Activated T-cell treated with anti-CD3 and anti-CD28 coated beads, Interleukin-2, amount 50 U/mL, for 24 hours (primary cell): ENCODE measurements around the gene ELOVL7.
"Not testable (repeated sequence)": the region's sequence is repeated elsewhere in the genome, so short reads cannot be mapped to it uniquely, and the experiment has no call there.

ENCODE experiments used
- DNase-seq: peaks from one replicate; pipeline ENCODE4 v3.0.0-alpha.2; 2020
- H3K27ac Mint-ChIP-seq: 2 replicates; pipeline ENCODE4 v1.8.0; 2020; ENCODE audit warnings: mild to moderate bottlenecking, mixed read lengths
- H3K27me3 Mint-ChIP-seq: 2 replicates; pipeline ENCODE4 v1.8.0; 2020; ENCODE audit warnings: mixed read lengths
- H3K36me3 Mint-ChIP-seq: 2 replicates; pipeline ENCODE4 v1.8.0; 2020; ENCODE audit warnings: low read depth, mixed read lengths
- H3K4me1 Mint-ChIP-seq: 2 replicates; pipeline ENCODE4 v1.8.0; 2020; ENCODE audit warnings: low read depth, mixed read lengths
- H3K4me3 Mint-ChIP-seq: 2 replicates; pipeline ENCODE4 v1.8.0; 2020; ENCODE audit warnings: mild to moderate bottlenecking, moderate library complexity, mixed read lengths
- H3K9me3 Mint-ChIP-seq: 2 replicates; pipeline ENCODE4 v1.8.0; 2020; ENCODE audit warnings: mixed read lengths

The ELOVL7 gene

GRCh38 chr5:60794691-60795090, 49.4 kb downstream of the ELOVL7 start:
- DNase-seq = no peak
- H3K27me3 Mint-ChIP-seq = peaks cover 6% of the 10 kb centered on the region
- H3K9me3 Mint-ChIP-seq = no peaks in the 10 kb centered on the region
- H3K36me3 Mint-ChIP-seq = no peaks in the 10 kb centered on the region
- no peaks in the 10 kb centered on the region for H3K4me1 Mint-ChIP-seq
- no peak overlapping the region for H3K27ac Mint-ChIP-seq
- H3K4me3 Mint-ChIP-seq = no peak overlapping the region

- DNase-seq = no peak
- Mint-ChIP-seq H3K27ac (no peak overlapping the region), H3K36me3 (no peaks in the 10 kb centered on the region), H3K4me3 (no peak overlapping the region), H3K27me3 (peaks cover 6% of the 10 kb centered on the region), H3K9me3 (no peaks in the 10 kb centered on the region), H3K4me1 (no peaks in the 10 kb centered on the region)
These were observed 51.6 kb downstream of the ELOVL7 start for GRCh38 chr5:60792438-60792837.

- no peaks in the 10 kb centered on the region for H3K36me3 Mint-ChIP-seq
- no peaks in the 10 kb centered on the region for H3K4me1 Mint-ChIP-seq
- H3K27ac Mint-ChIP-seq = no peak overlapping the region
- no peak overlapping the region for H3K4me3 Mint-ChIP-seq
- no peak for DNase-seq
- H3K27me3 Mint-ChIP-seq = peaks cover 3% of the 10 kb centered on the region
- H3K9me3 Mint-ChIP-seq = no peaks in the 10 kb centered on the region
These were observed 54.5 kb downstream of the ELOVL7 start for GRCh38 chr5:60789551-60789950.

- H3K27me3 Mint-ChIP-seq = peaks cover 3% of the 10 kb centered on the region
- no peaks in the 10 kb centered on the region for H3K9me3 Mint-ChIP-seq
- H3K4me3 Mint-ChIP-seq = no peak overlapping the region
- H3K4me1 Mint-ChIP-seq = no peaks in the 10 kb centered on the region
- no peaks in the 10 kb centered on the region for H3K36me3 Mint-ChIP-seq
- no peak overlapping the region for H3K27ac Mint-ChIP-seq
- DNase-seq = no peak
These were observed 55.1 kb downstream of the ELOVL7 start for GRCh38 chr5:60788863-60789513.

GRCh38 chr5:60779466-60779865, 64.6 kb downstream of the ELOVL7 start:
- Mint-ChIP-seq H3K9me3 (no peaks in the 10 kb centered on the region), H3K27ac (no peak overlapping the region), H3K36me3 (no peaks in the 10 kb centered on the region), H3K4me3 (no peak overlapping the region), H3K27me3 (peaks cover 10% of the 10 kb centered on the region), H3K4me1 (no peaks in the 10 kb centered on the region)
- DNase-seq = no peak

- H3K9me3 Mint-ChIP-seq = no peaks in the 10 kb centered on the region
- H3K4me1 Mint-ChIP-seq = no peaks in the 10 kb centered on the region
- no peak overlapping the region for H3K27ac Mint-ChIP-seq
- no peaks in the 10 kb centered on the region for H3K36me3 Mint-ChIP-seq
- no peak overlapping the region for H3K4me3 Mint-ChIP-seq
- peaks cover 16% of the 10 kb centered on the region for H3K27me3 Mint-ChIP-seq
- no peak for DNase-seq
These were observed 67.7 kb downstream of the ELOVL7 start for GRCh38 chr5:60776343-60776742.

GRCh38 chr5:60765019-60765709, 78.9 kb downstream of the ELOVL7 start:
- no peak overlapping the region for H3K27ac Mint-ChIP-seq
- H3K4me1 Mint-ChIP-seq = no peaks in the 10 kb centered on the region
- no peaks in the 10 kb centered on the region for H3K9me3 Mint-ChIP-seq
- H3K27me3 Mint-ChIP-seq = peaks cover 5% of the 10 kb centered on the region
- no peak overlapping the region for H3K4me3 Mint-ChIP-seq
- H3K36me3 Mint-ChIP-seq = no peaks in the 10 kb centered on the region
- DNase-seq = no peak

GRCh38 chr5:60763061-60763460, 81.0 kb downstream of the ELOVL7 start:
- Mint-ChIP-seq H3K9me3 (no peaks in the 10 kb centered on the region), H3K4me1 (no peaks in the 10 kb centered on the region), H3K4me3 (no peak overlapping the region), H3K27ac (no peak overlapping the region), H3K36me3 (no peaks in the 10 kb centered on the region), H3K27me3 (peaks cover 9% of the 10 kb centered on the region)
- DNase-seq = no peak

- no peaks in the 10 kb centered on the region for H3K4me1 Mint-ChIP-seq
- no peak overlapping the region for H3K4me3 Mint-ChIP-seq
- H3K27ac Mint-ChIP-seq = no peak overlapping the region
- peaks cover 2% of the 10 kb centered on the region for H3K27me3 Mint-ChIP-seq
- DNase-seq = no peak
- no peaks in the 10 kb centered on the region for H3K9me3 Mint-ChIP-seq
- no peaks in the 10 kb centered on the region for H3K36me3 Mint-ChIP-seq
These were observed 89.6 kb downstream of the ELOVL7 start for GRCh38 chr5:60754495-60754894.

GRCh38 chr5:60744682-60745081, 99.4 kb downstream of the ELOVL7 start:
- Mint-ChIP-seq H3K4me3 (no peak overlapping the region), H3K27ac (no peak overlapping the region), H3K4me1 (no peaks in the 10 kb centered on the region), H3K9me3 (peaks cover 9% of the 10 kb centered on the region), H3K27me3 (peaks cover 3% of the 10 kb centered on the region), H3K36me3 (no peaks in the 10 kb centered on the region)
- no peak for DNase-seq

- Mint-ChIP-seq H3K4me3 (no peak overlapping the region), H3K9me3 (peaks cover 11% of the 10 kb centered on the region), H3K4me1 (no peaks in the 10 kb centered on the region), H3K27me3 (peaks cover 3% of the 10 kb centered on the region), H3K36me3 (no peaks in the 10 kb centered on the region), H3K27ac (no peak overlapping the region)
- DNase-seq = no peak
These were observed 100.4 kb downstream of the ELOVL7 start for GRCh38 chr5:60743511-60744314.

- H3K27ac Mint-ChIP-seq = no peak overlapping the region
- peaks cover 11% of the 10 kb centered on the region for H3K9me3 Mint-ChIP-seq
- no peaks in the 10 kb centered on the region for H3K4me1 Mint-ChIP-seq
These were observed 103.7 kb downstream of the ELOVL7 start for GRCh38 chr5:60740322-60740721.

GRCh38 chr5:60738933-60739332, 105.1 kb downstream of the ELOVL7 start:
- no peak for DNase-seq
- Mint-ChIP-seq H3K27me3 (peaks cover 7% of the 10 kb centered on the region), H3K27ac (no peak overlapping the region), H3K9me3 (peaks cover 11% of the 10 kb centered on the region), H3K4me3 (no peak overlapping the region), H3K36me3 (no peaks in the 10 kb centered on the region), H3K4me1 (no peaks in the 10 kb centered on the region)

More at GRCh38 chr5:60740322-60740721, 103.7 kb downstream of the ELOVL7 start:
- Mint-ChIP-seq H3K36me3 (no peaks in the 10 kb centered on the region), H3K4me3 (no peak overlapping the region), H3K27me3 (peaks cover 7% of the 10 kb centered on the region)
- DNase-seq = no peak

- Mint-ChIP-seq H3K27me3 (peaks cover 7% of the 10 kb centered on the region), H3K9me3 (peaks cover 11% of the 10 kb centered on the region), H3K4me3 (no peak overlapping the region), H3K27ac (no peak overlapping the region), H3K4me1 (no peaks in the 10 kb centered on the region), H3K36me3 (no peaks in the 10 kb centered on the region)
- DNase-seq = no peak
These were observed 105.6 kb downstream of the ELOVL7 start for GRCh38 chr5:60738461-60738860.

GRCh38 chr5:60730858-60731257, 113.2 kb downstream of the ELOVL7 start:
- H3K9me3 Mint-ChIP-seq, H3K4me1 Mint-ChIP-seq, H3K27ac Mint-ChIP-seq, H3K4me3 Mint-ChIP-seq, H3K36me3 Mint-ChIP-seq, DNase-seq: not testable (repeated sequence)
- peaks cover 19% of the 10 kb centered on the region for H3K27me3 Mint-ChIP-seq
